PC-3 (cell line): Measurements from ENCODE around the gene UTS2.

Experiments
- EZH2 ChIP-seq: fragments of 300-600 bp; sonication (generic); IDR thresholded peaks from one replicate; pipeline ENCODE4 v1.6.1; 2017; ENCODE audit warnings: antibody characterized with exemption, mild to moderate bottlenecking, low read length; ENCODE audit not compliant: unreplicated experiment
- TF ChIP-seq, protein P1 (sequence below): fragments of 300-600 bp; sonication (generic); conservative IDR thresholded peaks from 2 replicates; pipeline ENCODE4 v1.5.1; 2017; ENCODE audit warnings: antibody characterized with exemption, low read depth, mild to moderate bottlenecking, low read length

DNA sequence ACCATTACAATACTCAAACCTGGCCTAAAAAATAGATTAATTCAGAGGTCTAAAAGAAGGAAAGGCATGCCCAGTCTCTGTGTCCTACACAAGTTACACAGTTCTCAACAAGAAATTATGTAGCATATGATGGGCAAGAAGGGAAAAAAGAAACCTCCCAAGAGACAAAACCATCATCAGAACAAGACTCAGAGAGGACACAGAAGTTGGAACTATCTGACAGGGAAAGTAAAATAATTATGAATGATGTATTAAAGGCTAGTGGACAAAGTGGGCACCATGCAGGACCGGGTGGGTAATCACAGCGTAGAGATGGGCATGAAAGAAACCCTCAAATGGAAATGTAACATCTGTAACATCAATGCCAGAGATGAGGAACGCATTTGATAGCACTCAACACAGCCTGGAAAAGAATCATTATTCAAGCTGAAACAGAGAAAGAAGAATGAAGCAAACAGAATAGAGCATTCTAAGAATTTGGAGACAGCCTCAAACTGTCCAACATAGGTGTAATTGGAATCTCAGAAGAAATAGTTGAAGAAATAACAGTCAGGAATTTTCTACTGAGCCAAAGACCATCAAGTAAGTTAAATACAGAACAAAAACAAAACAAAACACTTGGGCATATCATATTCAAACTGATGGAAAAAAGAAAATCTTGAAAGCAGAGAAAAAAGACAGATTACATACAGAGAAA is 39.0 kb downstream of the UTS2 start:
- TF ChIP-seq, protein P1, sequence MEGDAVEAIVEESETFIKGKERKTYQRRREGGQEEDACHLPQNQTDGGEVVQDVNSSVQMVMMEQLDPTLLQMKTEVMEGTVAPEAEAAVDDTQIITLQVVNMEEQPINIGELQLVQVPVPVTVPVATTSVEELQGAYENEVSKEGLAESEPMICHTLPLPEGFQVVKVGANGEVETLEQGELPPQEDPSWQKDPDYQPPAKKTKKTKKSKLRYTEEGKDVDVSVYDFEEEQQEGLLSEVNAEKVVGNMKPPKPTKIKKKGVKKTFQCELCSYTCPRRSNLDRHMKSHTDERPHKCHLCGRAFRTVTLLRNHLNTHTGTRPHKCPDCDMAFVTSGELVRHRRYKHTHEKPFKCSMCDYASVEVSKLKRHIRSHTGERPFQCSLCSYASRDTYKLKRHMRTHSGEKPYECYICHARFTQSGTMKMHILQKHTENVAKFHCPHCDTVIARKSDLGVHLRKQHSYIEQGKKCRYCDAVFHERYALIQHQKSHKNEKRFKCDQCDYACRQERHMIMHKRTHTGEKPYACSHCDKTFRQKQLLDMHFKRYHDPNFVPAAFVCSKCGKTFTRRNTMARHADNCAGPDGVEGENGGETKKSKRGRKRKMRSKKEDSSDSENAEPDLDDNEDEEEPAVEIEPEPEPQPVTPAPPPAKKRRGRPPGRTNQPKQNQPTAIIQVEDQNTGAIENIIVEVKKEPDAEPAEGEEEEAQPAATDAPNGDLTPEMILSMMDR: no peak
- no peak for TF ChIP-seq EZH2
